T-cell (primary cell): ENCODE measurements around the gene FES. TPM values are rescaled to one million over a fixed set of nuclear protein-coding genes. Genes with fewer than 3 reads are reported as not detected.

Experiments
- ATAC-seq, 4 experiments: fragments of 200-7000 bp in 3 of 4; fragments of 150-1000 bp in 1 of 4; cut with Tn5 transposase; replicated peaks in 1 of 4; 1 replicate in 3 of 4; 2 replicates in 1 of 4; pipeline ENCODE4 v1.10.0; 2021; ENCODE audit warnings: moderate library complexity in 3 of 4, mild to moderate bottlenecking in 2 of 4, moderate number of reproducible peaks in 1 of 4
- CTCF ChIA-PET, 2 donors: fragments of 300-600 bp; sonication (Branson Sonifier 250); formaldehyde crosslinking; loops; one replicate each; lab custom pipeline; 2022; ENCODE audit warnings: antibody characterized with exemption in 2 of 2; lab: Charles Lee
- POLR2A ChIA-PET, 2 donors: fragments of 300-600 bp; sonication (Branson Sonifier 250); formaldehyde crosslinking; loops; one replicate each; lab custom pipeline; 2022; ENCODE audit warnings: antibody characterized with exemption in 2 of 2; lab: Charles Lee
- DNase-seq, 35 experiments: peaks; one replicate each; pipeline versions ENCODE4 v3.0.0 to v3.0.0-alpha.2; 2013 to 2023
- H3K27ac ChIP-seq: one replicate; pipeline ENCODE4 v1.5.1; 2013; ENCODE audit warnings: low read length
- H3K27me3 ChIP-seq, 2 experiments: replicated peaks in 1 of 2; 1 replicate in 1 of 2; 2 replicates in 1 of 2; pipeline versions ENCODE4 v1.6.1 to v1.7.0; 2013; ENCODE audit warnings: low read length in 1 of 2, mixed read lengths in 1 of 2; ENCODE audit not compliant: control insufficient read depth in 2 of 2, insufficient read depth in 2 of 2; ENCODE audit errors: extremely low read depth in 1 of 2
- H3K36me3 ChIP-seq, 2 donors: 1 replicate in 1 of 2; 2 replicates in 1 of 2; pipeline versions ENCODE4 v1.6.1 to v1.7.0; 2013; ENCODE audit warnings: low read length in 1 of 2; ENCODE audit not compliant: control insufficient read depth in 2 of 2, insufficient read depth in 1 of 2; ENCODE audit errors: extremely low read depth in 1 of 2
- H3K4me1 ChIP-seq, 2 experiments: 1 replicate in 1 of 2; 2 replicates in 1 of 2; pipeline versions ENCODE4 v1.6.1 to v1.7.0; 2013; ENCODE audit warnings: low read length in 2 of 2, mixed read lengths in 1 of 2; ENCODE audit not compliant: insufficient read depth in 2 of 2, control insufficient read depth in 1 of 2; ENCODE audit errors: extremely low read depth in 1 of 2
- H3K4me3 ChIP-seq, 2 donors: 1 replicate in 1 of 2; 2 replicates in 1 of 2; pipeline versions ENCODE4 v1.5.1 to v1.7.0; 2013; ENCODE audit warnings: mild to moderate bottlenecking in 2 of 2, low read length in 1 of 2, moderate library complexity in 1 of 2; ENCODE audit not compliant: control insufficient read depth in 1 of 2; ENCODE audit errors: extremely low read depth in 1 of 2
- H3K9me3 ChIP-seq: 2 replicates; pipeline ENCODE4 v1.7.0; 2013
- H3K27ac Mint-ChIP-seq, 2 donors: one replicate each; pipeline ENCODE4 v1.8.0; 2020 to 2021; ENCODE audit warnings: mild to moderate bottlenecking in 2 of 2, mixed read lengths in 2 of 2
- H3K27me3 Mint-ChIP-seq, 2 donors: one replicate each; pipeline ENCODE4 v1.8.0; 2021 to 2022; ENCODE audit warnings: mixed read lengths in 2 of 2
- H3K36me3 Mint-ChIP-seq: one replicate; pipeline ENCODE4 v1.8.0; 2021; ENCODE audit warnings: mixed read lengths
- H3K4me1 Mint-ChIP-seq, 3 donors: one replicate each; pipeline ENCODE4 v1.8.0; 2020 to 2022; ENCODE audit warnings: mixed read lengths in 3 of 3, mild to moderate bottlenecking in 1 of 3
- H3K4me3 Mint-ChIP-seq, 3 donors: one replicate each; pipeline ENCODE4 v1.8.0; 2020 to 2022; ENCODE audit warnings: mild to moderate bottlenecking in 3 of 3, mixed read lengths in 3 of 3, moderate library complexity in 3 of 3
- H3K9me3 Mint-ChIP-seq, 3 donors: one replicate each; pipeline ENCODE4 v1.8.0; 2020 to 2022; ENCODE audit warnings: mixed read lengths in 3 of 3
- WGBS: methylation state at CpG from one replicate; pipeline ENCODE4 v1.1.5; 2013; ENCODE audit warnings: missing lambda C conversion rate; ENCODE audit not compliant: insufficient coverage; 5-methylcytosine and 5-hydroxymethylcytosine counted together
- total RNA-seq, 35 experiments: library from RNA in 6 of 35; stranded (reverse) in 6 of 35; fragments of 120-200 nt in 1 of 35; gene quantifications; one replicate each; pipeline versions ENCODE4 v1.2.1 to v1.2.4 and lab custom pipeline; 2013 to 2026

FES gene
- total RNA-seq, 5 donors from 2014 or later (not counting 1 experiment from before 2014, with no cell fraction given) = 3.2 to 5.2 (median 4.3) TPM

GRCh38 chr15:90911906-90912769 is 27.8 kb downstream of the FES start:
- no peak for ATAC-seq
- peaks cover 50% of the 10 kb centered on the region for H3K36me3 Mint-ChIP-seq
- no peaks in the 10 kb centered on the region for H3K27me3 Mint-ChIP-seq
- no peaks in the 10 kb centered on the region for H3K4me1 Mint-ChIP-seq
- no peak overlapping the region for H3K4me3 Mint-ChIP-seq
- WGBS = 96% methylated on average over 27 of the region's 30 CpGs
- Histone ChIP-seq H3K4me1 (no peaks in the 10 kb centered on the region), H3K9me3 (no peaks in the 10 kb centered on the region), H3K4me3 (no peak overlapping the region), H3K27me3 (no peaks in the 10 kb centered on the region), H3K27ac (no peak overlapping the region), H3K36me3 (peaks cover 40 to 91% of the 10 kb centered on the region in 2 donors)
- no peak overlapping the region for H3K27ac Mint-ChIP-seq
- H3K9me3 Mint-ChIP-seq = no peaks in the 10 kb centered on the region
- DNase-seq = no peak
- ChIA-PET POLR2A (no interaction called here), CTCF (interaction anchor here in 1 of 2 donors (0.5 kb wide), 1 partner anchor 16 kb away, joined by 3 read pairs; no protein-coding TSS in a partner anchor)

- Mint-ChIP-seq H3K36me3 (peaks cover 50% of the 10 kb centered on the region), H3K9me3 (no peaks in the 10 kb centered on the region), H3K27me3 (no peaks in the 10 kb centered on the region), H3K4me1 (no peaks in the 10 kb centered on the region), H3K27ac (no peak overlapping the region), H3K4me3 (no peak overlapping the region)
- no peaks in the 10 kb centered on the region for H3K4me1 ChIP-seq
- ATAC-seq (no peak), DNase-seq (no peak)
- 100% methylated on average over 6 of the region's 7 CpGs for WGBS
- H3K27ac ChIP-seq = no peak overlapping the region
- ChIA-PET POLR2A (no interaction called here), CTCF (interaction anchor here in 1 of 2 donors (0.5 kb wide), 1 partner anchor 16 kb away, joined by 3 read pairs; no protein-coding TSS in a partner anchor)
- H3K4me3 ChIP-seq = no peak overlapping the region
- no peaks in the 10 kb centered on the region for H3K9me3 ChIP-seq
- H3K36me3 ChIP-seq = peaks cover 36 to 91% of the 10 kb centered on the region in 2 donors
- H3K27me3 ChIP-seq = no peaks in the 10 kb centered on the region
Observed at GRCh38 chr15:90912770-90913075, 28.4 kb downstream of the FES start.

- Histone ChIP-seq H3K36me3 (peaks cover 36 to 92% of the 10 kb centered on the region in 2 donors), H3K4me3 (no peak overlapping the region), H3K9me3 (no peaks in the 10 kb centered on the region), H3K27ac (no peak overlapping the region), H3K4me1 (no peaks in the 10 kb centered on the region), H3K27me3 (no peaks in the 10 kb centered on the region)
- H3K27ac Mint-ChIP-seq = no peak overlapping the region
- WGBS = 89% methylated on average over 3 of the region's 12 CpGs
- no peak for DNase-seq
- ChIA-PET CTCF (interaction anchor here (0.6 to 1.0 kb wide), 2 partner anchors 44 to 83 kb away, joined by 4 to 5 read pairs; no protein-coding TSS in a partner anchor), POLR2A (no interaction called here)
- no peaks in the 10 kb centered on the region for H3K9me3 Mint-ChIP-seq
- no peak for ATAC-seq
- H3K27me3 Mint-ChIP-seq = no peaks in the 10 kb centered on the region
- peaks cover 54% of the 10 kb centered on the region for H3K36me3 Mint-ChIP-seq
- no peaks in the 10 kb centered on the region for H3K4me1 Mint-ChIP-seq
- H3K4me3 Mint-ChIP-seq = no peak overlapping the region
Observed at GRCh38 chr15:90913398-90913944, 29.2 kb downstream of the FES start.

- 98% methylated on average over 15 of the region's 22 CpGs for WGBS
Observed at GRCh38 chr15:90914305-90915080, 30.2 kb downstream of the FES start.

GRCh38 chr15:90915216-90915807 is 31.0 kb downstream of the FES start:
- ChIA-PET CTCF (interaction anchor here in 1 of 2 donors (0.6 to 0.7 kb wide), 3 partner anchors 11 to 502 kb away, joined by 3 to 6 read pairs (median 5); no protein-coding TSS in a partner anchor), POLR2A (no interaction called here)
- no peaks in the 10 kb centered on the region for H3K4me1 Mint-ChIP-seq
- H3K27ac ChIP-seq = no peak overlapping the region
- no peaks in the 10 kb centered on the region for H3K27me3 Mint-ChIP-seq
- no peaks in the 10 kb centered on the region for H3K4me1 ChIP-seq
- no peak overlapping the region for H3K4me3 Mint-ChIP-seq
- no peak for DNase-seq
- peaks cover 31 to 94% of the 10 kb centered on the region in 2 donors for H3K36me3 ChIP-seq
- H3K36me3 Mint-ChIP-seq = peaks cover 67% of the 10 kb centered on the region
- 75% methylated on average over 1 of the region's 7 CpGs for WGBS
- no peak overlapping the region for H3K27ac Mint-ChIP-seq
- no peak for ATAC-seq
- H3K4me3 ChIP-seq = no peak overlapping the region
- H3K9me3 Mint-ChIP-seq = no peaks in the 10 kb centered on the region
- no peaks in the 10 kb centered on the region for H3K9me3 ChIP-seq
- H3K27me3 ChIP-seq = no peaks in the 10 kb centered on the region

More at GRCh38 chr15:90914305-90915080, 30.2 kb downstream of the FES start:
- ATAC-seq (no peak), DNase-seq (no peak)
- Mint-ChIP-seq H3K36me3 (peaks cover 60% of the 10 kb centered on the region), H3K27ac (no peak overlapping the region), H3K9me3 (no peaks in the 10 kb centered on the region), H3K27me3 (no peaks in the 10 kb centered on the region), H3K4me3 (no peak overlapping the region), H3K4me1 (no peaks in the 10 kb centered on the region)
- ChIA-PET POLR2A (no interaction called here), CTCF (interaction anchor here in 1 of 2 donors (1.0 kb wide), 1 partner anchor 84 kb away, joined by 4 read pairs; no protein-coding TSS in a partner anchor)
- Histone ChIP-seq H3K9me3 (no peaks in the 10 kb centered on the region), H3K4me3 (no peak overlapping the region), H3K27ac (no peak overlapping the region), H3K36me3 (peaks cover 34 to 94% of the 10 kb centered on the region in 2 donors), H3K4me1 (no peaks in the 10 kb centered on the region), H3K27me3 (no peaks in the 10 kb centered on the region)
